BLaER1 (cell line): Measurements from ENCODE around the gene INHA.

ENCODE experiments used
- H3K27ac ChIP-seq: shearing (Covaris generic); formaldehyde crosslinking; 2 replicates; pipeline ENCODE4 v1.8.1; 2022
- H3K27me3 ChIP-seq: shearing (Covaris generic); formaldehyde crosslinking; 2 replicates; pipeline ENCODE4 v1.8.1; 2022
- H3K36me3 ChIP-seq: shearing (Covaris generic); formaldehyde crosslinking; 2 replicates; pipeline ENCODE4 v1.8.1; 2022
- H3K4me1 ChIP-seq: shearing (Covaris generic); formaldehyde crosslinking; 2 replicates; pipeline ENCODE4 v1.8.1; 2022
- H3K4me2 ChIP-seq: shearing (Covaris generic); formaldehyde crosslinking; 2 replicates; pipeline ENCODE4 v1.8.1; 2022
- H3K4me3 ChIP-seq: shearing (Covaris generic); formaldehyde crosslinking; 2 replicates; pipeline ENCODE4 v1.8.1; 2022
- H3K9ac ChIP-seq: shearing (Covaris generic); formaldehyde crosslinking; 2 replicates; pipeline ENCODE4 v1.8.1; 2022
- H3K9me3 ChIP-seq: shearing (Covaris generic); formaldehyde crosslinking; 2 replicates; pipeline ENCODE4 v1.8.1; 2022
- H4K20me1 ChIP-seq: shearing (Covaris generic); formaldehyde crosslinking; 2 replicates; pipeline ENCODE4 v1.8.1; 2022
- Cebpa-rat ChIP-seq: shearing (Covaris generic); IDR thresholded peaks from 2 replicates; pipeline ENCODE4 v1.8.1; 2022

The INHA gene

DNA sequence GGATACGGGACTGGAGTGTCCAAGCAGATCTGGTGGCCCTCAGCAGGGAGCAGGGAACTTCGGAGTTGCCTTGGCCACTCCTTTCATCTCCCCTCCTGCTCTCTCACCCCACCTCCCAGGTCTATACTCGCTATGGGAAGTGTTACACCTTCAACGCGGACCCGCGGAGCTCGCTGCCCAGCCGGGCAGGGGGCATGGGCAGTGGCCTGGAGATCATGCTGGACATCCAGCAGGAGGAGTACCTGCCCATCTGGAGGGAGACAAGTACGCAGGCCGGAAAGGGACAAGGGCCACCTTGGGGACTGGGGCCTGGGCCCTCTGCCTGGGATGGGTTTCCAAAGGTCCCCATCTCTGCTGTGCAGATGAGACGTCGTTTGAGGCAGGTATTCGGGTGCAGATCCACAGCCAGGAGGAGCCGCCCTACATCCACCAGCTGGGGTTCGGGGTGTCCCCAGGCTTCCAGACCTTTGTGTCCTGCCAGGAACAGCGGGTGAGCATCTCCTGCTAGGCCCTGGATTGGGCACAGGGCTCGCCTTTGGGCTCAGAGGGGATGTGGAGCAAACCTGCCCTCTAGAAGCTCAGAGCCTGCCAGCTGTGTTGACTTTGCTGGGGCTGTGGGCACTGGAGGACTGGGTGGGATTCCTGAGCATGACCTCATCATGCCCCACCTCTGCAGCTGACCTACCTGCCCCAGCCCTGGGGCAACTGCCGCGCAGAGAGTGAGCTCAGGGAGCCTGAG, 40.3 kb upstream of the INHA start:
- Histone ChIP-seq H3K4me1 (peaks cover 6% of the 10 kb centered on the region), H3K36me3 (no peaks in the 10 kb centered on the region), H3K9me3 (no peaks in the 10 kb centered on the region), H3K27me3 (peaks cover 32% of the 10 kb centered on the region), H3K4me3 (no peak overlapping the region), H3K27ac (no peak overlapping the region), H3K4me2 (no peak overlapping the region), H4K20me1 (no peaks in the 10 kb centered on the region), H3K9ac (no peak overlapping the region)
- no peak for TF ChIP-seq Cebpa-rat

DNA sequence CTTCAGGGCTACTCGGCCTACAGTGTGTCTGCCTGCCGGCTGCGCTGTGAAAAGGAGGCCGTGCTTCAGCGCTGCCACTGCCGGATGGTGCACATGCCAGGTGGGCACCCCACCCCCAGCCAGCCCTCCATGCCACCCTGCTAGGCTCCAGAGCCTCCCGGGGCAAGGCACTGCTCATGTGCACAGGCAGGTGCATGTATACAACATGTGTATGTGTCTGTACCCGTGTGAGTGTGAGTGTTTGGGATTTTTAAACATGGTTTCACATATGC, 39.8 kb upstream of the INHA start:
- H3K9me3 ChIP-seq = no peaks in the 10 kb centered on the region
- no peak overlapping the region for H3K4me2 ChIP-seq
- peaks cover 27% of the 10 kb centered on the region for H3K27me3 ChIP-seq
- H4K20me1 ChIP-seq = no peaks in the 10 kb centered on the region
- H3K4me1 ChIP-seq = peaks cover 11% of the 10 kb centered on the region
- no peak overlapping the region for H3K9ac ChIP-seq
- H3K4me3 ChIP-seq = no peak overlapping the region
- TF ChIP-seq Cebpa-rat = no peak
- H3K27ac ChIP-seq = no peak overlapping the region
- H3K36me3 ChIP-seq = no peaks in the 10 kb centered on the region

DNA sequence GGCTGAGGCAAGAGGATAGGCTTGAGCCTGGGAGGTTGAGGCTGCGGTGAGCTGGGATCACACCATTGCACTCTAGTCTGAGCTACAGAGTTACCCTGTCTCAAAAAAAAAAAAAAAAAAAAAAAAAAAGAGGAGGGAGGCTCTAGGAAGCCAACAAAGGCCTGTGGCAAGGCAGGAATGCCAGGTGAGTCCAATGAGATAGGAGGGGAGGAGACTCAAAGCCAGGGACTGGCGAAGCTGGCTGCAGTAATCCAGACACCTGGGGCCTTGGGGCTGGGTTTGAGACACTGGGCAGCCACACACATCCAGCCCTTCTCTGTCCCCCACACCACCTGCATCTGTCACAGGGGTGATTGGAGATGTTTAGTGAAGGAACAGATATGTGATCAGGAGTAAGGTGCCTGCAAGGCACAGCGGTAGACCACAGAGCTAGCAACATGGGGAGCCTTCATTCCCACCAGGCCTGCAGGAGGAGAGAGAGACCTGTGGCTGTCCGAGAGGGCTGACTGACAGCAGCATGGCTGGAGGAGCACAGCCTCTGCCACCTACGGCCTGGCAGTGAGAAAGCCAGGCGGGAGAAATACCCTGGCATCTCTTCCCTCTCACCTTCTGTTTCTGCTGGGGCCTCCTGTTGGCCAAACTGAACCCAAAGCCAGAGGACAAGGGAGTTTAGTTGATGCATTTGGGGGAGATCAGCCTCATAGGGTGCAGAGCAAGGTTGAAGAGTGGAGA, 38.0 kb upstream of the INHA start:
- H3K9me3 ChIP-seq = no peaks in the 10 kb centered on the region
- peaks cover 4% of the 10 kb centered on the region; the same call in 1 of the 2 replicates for H4K20me1 ChIP-seq
- peaks cover 4% of the 10 kb centered on the region for H3K36me3 ChIP-seq
- no peak for TF ChIP-seq Cebpa-rat
- no peak overlapping the region for H3K4me3 ChIP-seq
- no peak overlapping the region for H3K9ac ChIP-seq
- H3K4me1 ChIP-seq = peaks cover 28% of the 10 kb centered on the region
- peaks cover 9% of the 10 kb centered on the region for H3K27me3 ChIP-seq
- H3K4me2 ChIP-seq = no peak overlapping the region
- no peak overlapping the region for H3K27ac ChIP-seq

DNA sequence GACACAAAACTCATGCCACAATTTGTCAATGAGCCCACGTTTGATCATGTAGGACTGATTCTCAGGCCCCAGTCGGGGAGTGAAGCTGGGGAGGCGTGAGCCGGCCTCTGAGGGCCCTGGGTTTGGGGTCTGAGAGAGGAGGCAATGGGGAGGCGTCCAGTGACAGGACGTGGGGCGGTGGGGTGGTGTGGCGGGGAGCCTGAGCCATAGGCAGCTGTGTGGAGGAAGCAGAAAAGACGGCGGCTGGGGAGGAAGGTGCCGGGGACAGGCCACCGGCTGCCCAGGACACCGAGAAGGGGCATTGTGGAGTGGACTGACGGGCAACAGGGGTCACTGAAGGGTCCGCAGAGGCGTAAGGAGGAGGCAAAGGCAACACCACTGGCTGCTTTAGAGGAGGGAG, 35.7 kb upstream of the INHA start:
- no peak overlapping the region for H3K9ac ChIP-seq
- no peak overlapping the region for H3K4me3 ChIP-seq

DNA sequence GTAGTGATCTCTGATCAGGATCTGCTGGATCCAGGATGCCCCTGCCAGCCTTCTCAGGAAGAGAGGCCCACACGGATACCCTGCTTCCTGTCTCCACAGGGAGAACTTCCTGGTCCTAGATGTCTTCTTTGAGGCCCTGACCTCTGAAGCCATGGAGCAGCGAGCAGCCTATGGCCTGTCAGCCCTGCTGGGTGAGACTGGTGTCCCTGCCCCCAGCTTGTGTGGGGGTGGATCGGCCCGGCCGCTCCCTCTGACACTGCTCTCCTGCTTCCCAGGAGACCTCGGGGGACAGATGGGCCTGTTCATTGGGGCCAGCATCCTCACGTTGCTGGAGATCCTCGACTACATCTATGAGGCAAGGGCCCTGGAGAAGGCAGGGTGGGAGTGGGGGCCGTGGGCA, 35.1 kb upstream of the INHA start:
- H3K27ac ChIP-seq = no peak overlapping the region
- H3K4me1 ChIP-seq = peaks cover 31% of the 10 kb centered on the region
- H3K4me2 ChIP-seq = no peak overlapping the region
- no peak overlapping the region for H3K4me3 ChIP-seq
- peaks cover 23% of the 10 kb centered on the region for H4K20me1 ChIP-seq
- H3K36me3 ChIP-seq = peaks cover 23% of the 10 kb centered on the region
- H3K27me3 ChIP-seq = peaks cover 2% of the 10 kb centered on the region; the same call in 1 of the 2 replicates
- no peaks in the 10 kb centered on the region for H3K9me3 ChIP-seq
- no peak overlapping the region for H3K9ac ChIP-seq
- no peak for TF ChIP-seq Cebpa-rat

More for the DNA sequence above, 35.7 kb upstream of the INHA start:
- Histone ChIP-seq H3K4me1 (peaks cover 28% of the 10 kb centered on the region), H3K27ac (no peak overlapping the region), H3K4me2 (no peak overlapping the region), H3K9me3 (no peaks in the 10 kb centered on the region), H3K27me3 (no peaks in the 10 kb centered on the region), H4K20me1 (peaks cover 21% of the 10 kb centered on the region), H3K36me3 (peaks cover 23% of the 10 kb centered on the region)
- no peak for TF ChIP-seq Cebpa-rat

DNA sequence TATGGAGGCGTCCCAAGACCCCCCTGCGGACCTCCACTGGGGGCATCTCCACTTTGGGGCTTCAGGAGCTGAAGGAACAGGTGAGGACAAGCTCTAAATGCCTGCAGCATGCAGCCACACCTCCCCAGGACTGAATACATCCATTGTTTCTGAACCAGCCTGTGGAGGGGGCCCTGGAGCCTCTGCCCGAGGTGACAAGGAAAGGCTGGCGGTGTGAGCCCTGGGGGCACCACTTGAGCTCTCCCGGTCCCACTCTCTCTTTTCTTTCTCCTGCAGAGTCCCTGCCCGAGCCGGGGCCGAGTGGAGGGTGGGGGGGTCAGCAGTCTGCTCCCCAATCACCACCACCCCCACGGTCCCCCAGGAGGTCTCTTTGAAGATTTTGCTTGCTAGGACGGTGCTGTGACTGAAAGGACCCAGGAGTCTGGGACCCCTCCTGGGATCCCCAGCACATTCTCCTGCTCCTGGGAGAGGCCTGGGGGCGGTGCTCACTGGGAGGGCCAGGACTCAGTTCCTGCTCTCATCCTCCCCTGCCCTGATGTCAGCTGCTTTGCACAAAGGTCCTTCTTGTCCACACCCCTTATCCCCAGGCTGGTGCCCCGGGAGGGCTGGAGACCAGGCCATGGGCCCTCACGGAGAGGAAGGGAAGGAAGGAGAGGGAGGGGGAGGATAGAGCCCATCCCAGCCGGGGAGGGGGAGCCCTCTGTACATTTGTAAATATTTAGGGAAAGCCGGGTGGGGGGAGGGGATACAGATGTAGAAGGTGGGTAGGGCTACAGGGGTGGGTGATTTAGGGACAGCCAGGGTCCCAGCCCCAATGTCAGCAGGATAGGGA, 34.2 kb upstream of the INHA start:
- H3K27ac ChIP-seq = no peak overlapping the region; the same call in 1 of the 2 replicates
- H3K9ac ChIP-seq = no peak overlapping the region
- peak overlapping the region; percentile 39 for H3K4me2 ChIP-seq
- no peak overlapping the region for H3K4me3 ChIP-seq
- peaks cover 41% of the 10 kb centered on the region for H3K4me1 ChIP-seq
- H3K9me3 ChIP-seq = no peaks in the 10 kb centered on the region
- peaks cover 11% of the 10 kb centered on the region; the same call in 1 of the 2 replicates for H3K27me3 ChIP-seq
- peaks cover 23% of the 10 kb centered on the region for H3K36me3 ChIP-seq
- H4K20me1 ChIP-seq = peaks cover 32% of the 10 kb centered on the region
- no peak for TF ChIP-seq Cebpa-rat

DNA sequence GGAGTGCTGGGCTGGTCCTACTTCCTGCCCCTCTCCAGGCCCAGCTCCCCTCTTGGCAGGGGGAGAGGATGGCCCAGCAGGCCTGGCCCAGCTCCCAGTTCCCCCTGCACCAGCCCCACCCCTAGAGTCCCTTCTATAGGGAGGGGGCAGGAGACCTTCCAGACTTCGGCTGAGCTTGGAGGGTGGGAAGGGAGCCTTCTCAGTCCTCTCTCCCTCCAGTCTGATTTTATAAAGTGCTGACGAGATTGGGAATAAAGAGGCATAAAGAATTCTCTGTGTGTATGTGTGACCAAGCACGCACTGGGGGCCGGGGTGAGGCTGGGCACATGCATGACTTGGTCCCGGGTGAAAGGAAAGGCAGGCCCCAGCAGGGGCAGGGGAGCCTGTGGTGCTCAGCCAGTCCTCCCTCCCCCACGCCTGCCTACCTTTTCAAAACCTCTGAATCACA, 33.6 kb upstream of the INHA start:
- Histone ChIP-seq H4K20me1 (peaks cover 35% of the 10 kb centered on the region), H3K27ac (peak overlapping the region; percentile 30), H3K9ac (no peak overlapping the region), H3K4me2 (peak overlapping the region; percentile 39), H3K27me3 (peaks cover 15% of the 10 kb centered on the region; the same call in 1 of the 2 replicates), H3K4me1 (peaks cover 43% of the 10 kb centered on the region), H3K4me3 (no peak overlapping the region), H3K9me3 (no peaks in the 10 kb centered on the region), H3K36me3 (peaks cover 23% of the 10 kb centered on the region)
- no peak for TF ChIP-seq Cebpa-rat

DNA sequence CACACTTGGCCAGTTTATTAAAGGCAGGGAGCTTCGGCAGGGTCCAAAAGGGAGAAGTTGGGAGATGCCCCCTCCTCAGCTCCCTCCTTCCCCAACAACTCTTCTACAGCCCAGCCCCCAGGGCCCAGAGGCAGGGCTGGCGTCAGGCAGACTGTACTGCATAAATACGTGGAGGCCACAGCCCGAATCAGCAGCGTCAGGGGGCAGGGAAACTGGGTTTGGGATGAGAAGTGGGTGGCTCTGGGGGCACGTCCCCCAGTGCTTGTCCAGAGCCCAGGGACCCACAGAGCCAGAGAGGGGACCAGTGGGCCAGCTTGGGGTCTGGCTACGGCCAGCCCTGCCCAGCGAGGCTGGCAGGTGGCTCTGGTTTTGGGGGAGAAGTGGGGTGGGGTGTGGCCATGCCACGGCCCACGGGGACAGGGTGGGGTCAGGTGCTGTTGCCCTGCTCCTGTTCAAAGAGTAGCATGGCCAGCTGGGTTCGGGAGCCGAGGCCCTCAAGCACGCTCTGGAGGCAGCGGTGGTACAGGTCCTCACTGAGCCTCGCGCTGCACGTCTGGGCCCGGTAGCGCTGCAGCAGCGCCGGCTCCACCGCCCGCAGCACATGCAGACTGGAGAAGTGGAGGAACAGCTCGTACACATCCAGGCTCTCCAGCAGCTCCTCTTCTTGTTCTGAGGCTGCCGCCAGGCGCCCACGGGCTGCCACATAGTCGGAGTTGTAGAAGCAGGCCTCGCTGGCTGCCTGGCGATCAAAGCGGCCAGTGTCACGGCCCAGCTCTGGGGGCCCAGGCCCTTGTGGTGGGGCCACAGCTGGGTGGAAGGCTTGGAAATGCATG, 32.9 kb upstream of the INHA start:
- 0 out of 2 replicates have a peak overlapping the region, but pooled peaks have one; percentile 39 for H3K4me2 ChIP-seq
- H3K9ac ChIP-seq = peak overlapping the region; percentile 24; the same call in 1 of the 2 replicates
- peaks cover 23% of the 10 kb centered on the region for H3K36me3 ChIP-seq
- peaks cover 45% of the 10 kb centered on the region for H3K4me1 ChIP-seq
- H3K4me3 ChIP-seq = no peak overlapping the region
- H4K20me1 ChIP-seq = peaks cover 37% of the 10 kb centered on the region
- H3K9me3 ChIP-seq = no peaks in the 10 kb centered on the region
- H3K27me3 ChIP-seq = peaks cover 15% of the 10 kb centered on the region; the same call in 1 of the 2 replicates
- no peak overlapping the region; the same call in 1 of the 2 replicates for H3K27ac ChIP-seq
- no peak for TF ChIP-seq Cebpa-rat
